GM21360 (cell line): ENCODE results near the gene MYL7.
"Not testable (repeated sequence)": the region's sequence is repeated elsewhere in the genome, so short reads cannot be mapped to it uniquely, and the experiment has no call there.

Experiments used
- ATAC-seq: cut with Tn5 transposase; IDR thresholded peaks from one replicate; pipeline ENCODE4 v1.9.1; 2021; ENCODE audit warnings: mild to moderate bottlenecking, moderate library complexity; ENCODE audit not compliant: unreplicated experiment

Gene MYL7

GRCh38 chr7:44172352-44172751, 31.2 kb upstream of the MYL7 start:
- no peak for ATAC-seq

- not testable (repeated sequence) for ATAC-seq
Observed at GRCh38 chr7:44171901-44172300, 30.8 kb upstream of the MYL7 start.

- ATAC-seq = no peak
Observed at GRCh38 chr7:44167920-44168319, 26.8 kb upstream of the MYL7 start.

GRCh38 chr7:44163591-44163990, 22.5 kb upstream of the MYL7 start:
- no peak for ATAC-seq

DNA sequence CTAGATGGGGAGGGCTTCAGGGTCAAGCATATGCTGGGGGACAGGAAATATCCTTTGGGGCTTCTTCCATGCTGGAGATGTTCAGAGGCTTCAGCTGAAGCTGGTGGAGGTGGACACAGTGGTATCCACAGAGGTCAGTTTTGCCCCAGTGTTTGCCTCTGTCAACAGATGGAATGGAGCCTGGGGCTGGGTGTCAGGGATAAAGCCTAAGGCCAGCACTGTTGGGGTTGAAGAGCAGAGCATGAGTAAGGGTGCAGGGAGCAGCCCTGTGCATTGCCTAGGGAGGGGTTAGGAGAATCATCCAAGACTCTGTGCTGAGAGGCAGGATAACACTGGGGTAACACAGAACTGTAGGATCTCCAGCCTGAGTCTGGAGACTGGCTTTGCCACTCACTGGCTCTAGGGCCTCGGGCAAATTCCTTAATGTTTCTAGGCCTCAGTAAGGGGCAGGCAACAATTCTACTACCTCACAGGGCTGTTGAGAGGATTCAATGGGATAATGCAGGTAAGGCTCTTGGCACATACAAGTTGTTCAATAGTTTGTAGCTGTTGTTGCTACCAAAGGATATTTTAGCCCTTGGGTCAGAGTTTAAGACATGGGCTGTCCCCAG, 21.8 kb upstream of the MYL7 start:
- no peak for ATAC-seq

GRCh38 chr7:44162179-44162578, 21.0 kb upstream of the MYL7 start:
- no peak for ATAC-seq

DNA sequence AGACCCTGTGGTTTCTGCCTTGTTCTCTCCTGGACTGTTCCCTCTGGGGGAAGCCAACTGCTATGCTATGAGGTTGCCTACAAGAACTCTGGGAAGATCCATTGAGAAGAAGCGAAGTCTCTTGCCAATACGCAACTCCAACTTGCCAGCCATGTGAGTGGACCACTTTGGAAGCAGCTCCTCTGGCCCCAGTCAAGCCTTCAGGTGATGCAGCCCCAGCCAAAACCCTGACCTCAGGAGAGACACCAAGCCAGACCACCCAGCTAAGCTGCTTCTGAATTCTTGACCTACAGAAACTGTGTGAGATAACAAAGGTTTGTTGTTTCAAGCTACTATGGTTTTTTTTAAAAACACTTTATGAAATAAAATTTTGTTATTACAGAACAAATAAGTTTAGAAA, 20.2 kb upstream of the MYL7 start:
- ATAC-seq = no peak

- no peak for ATAC-seq
Observed at GRCh38 chr7:44159824-44160630, 18.9 kb upstream of the MYL7 start.

DNA sequence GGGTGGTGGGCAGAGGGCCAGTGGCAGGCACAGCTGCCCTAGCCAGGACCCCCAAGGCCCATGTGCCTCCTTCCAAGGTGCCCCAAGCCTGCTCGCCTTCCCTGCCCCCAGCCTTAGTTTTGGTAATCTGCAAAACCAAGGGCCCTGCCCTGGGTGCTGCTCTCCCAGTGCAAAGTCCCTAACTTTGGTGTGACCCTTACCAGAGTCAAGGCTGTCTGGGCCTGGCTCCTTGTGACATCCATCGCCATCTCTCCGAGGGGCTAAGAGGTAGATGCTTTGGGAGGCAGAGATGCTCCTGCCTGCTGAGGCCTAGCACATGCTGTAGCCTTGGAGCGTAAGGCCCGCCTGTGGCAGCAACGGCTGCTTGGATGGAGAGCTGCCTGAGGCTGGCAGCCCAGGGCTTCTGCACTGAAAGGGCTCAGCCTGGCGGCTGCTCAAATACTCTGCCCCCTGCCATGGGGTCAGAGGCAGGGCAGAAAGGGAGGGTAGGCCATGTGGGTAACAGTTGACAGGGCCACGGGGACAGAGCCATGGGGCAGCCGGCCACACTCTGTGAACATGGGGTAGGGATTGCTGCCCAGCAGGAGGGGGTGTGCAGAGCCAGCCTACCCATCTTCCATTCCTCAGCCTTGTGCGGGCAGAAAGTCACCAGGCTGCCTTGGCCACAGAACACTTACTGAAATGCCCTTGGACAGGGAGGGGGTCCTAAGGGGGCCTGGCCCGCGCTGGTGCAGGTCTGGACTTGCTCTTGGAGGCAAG, 17.9 kb upstream of the MYL7 start:
- ATAC-seq = no peak

DNA sequence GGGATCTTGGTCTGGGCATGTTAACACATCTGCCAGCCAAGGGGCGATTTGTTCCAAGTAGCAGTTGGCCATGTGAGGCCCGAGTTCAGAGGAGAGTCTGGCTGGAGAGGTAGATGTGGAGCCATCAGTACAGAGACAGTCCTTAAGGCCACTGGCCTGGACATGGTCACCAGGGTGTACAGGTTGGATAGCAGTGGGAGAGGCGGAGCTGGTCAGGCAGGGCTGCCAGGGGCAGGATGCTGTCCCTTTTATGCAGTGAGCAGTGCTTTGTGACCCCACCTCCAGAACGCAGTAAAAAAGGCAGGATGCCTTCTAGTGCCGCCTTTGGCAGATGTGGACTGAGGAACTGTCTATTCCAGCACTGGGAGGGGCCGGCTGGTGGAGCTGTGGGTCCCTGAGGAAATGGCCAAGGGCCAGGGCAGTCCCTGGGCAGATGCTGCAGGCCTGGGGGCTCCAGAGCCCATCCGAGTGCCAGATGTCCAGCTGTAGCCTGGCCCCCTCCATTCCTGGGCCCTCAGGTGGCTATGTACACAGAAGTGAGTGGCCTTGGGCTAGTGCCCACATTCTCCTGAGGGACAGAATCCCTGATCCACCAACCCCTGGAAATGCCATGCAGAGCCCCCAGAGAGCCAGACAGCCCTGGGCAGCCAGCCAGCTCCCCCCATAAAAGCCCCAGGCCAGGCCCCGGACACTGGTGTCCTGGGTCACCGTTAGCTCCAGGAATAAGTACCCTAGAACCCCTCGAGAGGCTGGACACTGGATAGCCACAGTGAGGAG, 17.2 kb upstream of the MYL7 start:
- ATAC-seq = no peak

DNA sequence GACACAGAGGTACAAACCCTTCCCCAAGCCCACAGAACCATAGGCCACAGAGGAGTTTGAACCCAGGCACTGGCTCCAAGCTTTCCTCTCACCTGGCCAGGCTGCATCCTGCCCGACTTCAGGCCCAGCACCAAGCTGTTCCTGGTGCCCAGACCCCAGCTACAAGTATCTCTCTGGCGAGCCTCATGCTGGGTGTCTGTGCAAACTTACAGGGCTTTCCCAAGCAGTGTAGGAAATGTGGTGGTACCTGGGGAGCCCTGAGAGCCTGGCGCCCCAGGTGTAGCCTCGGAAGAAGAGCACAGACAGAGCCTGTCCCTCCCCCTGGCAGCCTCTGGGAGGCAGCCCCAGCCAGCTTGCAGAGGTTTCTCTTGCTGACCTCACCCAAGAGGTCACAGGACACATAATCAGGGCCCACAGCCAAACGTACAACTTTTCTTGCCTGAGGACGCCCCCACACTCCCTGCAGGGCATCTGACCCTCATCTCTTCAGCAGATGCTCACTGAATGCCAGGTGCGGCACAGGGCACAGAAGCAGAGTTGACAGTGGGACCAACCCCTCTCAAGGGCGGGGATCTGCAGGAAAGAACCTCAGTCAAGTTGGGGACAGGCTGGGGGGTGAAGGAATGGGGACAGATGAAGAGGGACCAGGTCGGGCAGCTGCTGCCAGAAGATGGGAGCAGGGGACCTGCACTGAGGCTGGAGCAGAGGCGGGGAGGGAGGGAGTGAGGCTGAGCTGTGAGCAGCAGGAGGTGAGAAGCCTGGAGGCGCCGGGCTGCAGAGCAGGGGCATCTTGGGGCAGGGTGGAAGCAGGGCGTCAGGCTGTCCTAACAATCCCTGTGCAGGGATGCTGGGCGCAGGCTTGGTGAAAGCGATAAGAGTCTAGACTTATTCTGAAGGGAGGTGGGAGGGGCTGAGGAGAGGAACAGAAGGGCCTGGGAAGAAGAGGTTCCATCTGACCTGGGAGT, 16.3 kb upstream of the MYL7 start:
- no peak for ATAC-seq

DNA sequence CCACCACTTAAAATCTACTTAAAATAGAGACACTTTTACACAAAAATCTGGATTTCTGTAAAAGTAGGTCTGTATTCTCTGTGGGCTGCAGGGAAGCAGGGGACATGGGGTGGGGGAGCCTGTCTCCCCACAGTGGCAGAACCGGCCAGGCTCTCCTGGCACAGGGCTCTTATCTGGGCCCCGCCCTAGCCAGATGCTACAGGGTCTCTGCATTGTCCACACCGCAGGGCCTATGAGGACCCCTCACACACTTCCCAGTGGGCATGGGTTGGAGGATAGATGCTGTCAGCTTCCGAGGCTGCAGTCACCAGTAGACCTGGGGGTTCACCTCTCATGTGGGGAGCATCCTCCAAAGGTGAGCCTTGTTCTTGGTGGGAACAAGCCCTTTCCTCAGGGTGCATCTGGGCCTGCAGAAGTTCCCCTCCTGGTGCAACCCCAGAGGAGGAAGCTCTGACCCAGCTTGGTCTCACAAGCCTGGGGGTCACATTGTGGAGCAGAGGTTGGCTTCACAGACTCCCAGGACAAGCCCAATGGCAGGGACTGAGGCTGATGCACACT, 15.4 kb upstream of the MYL7 start:
- ATAC-seq = no peak

GRCh38 chr7:44155191-44156185, 14.4 kb upstream of the MYL7 start:
- ATAC-seq = no peak

- no peak for ATAC-seq
Observed at GRCh38 chr7:44154703-44155102, 13.6 kb upstream of the MYL7 start.

GRCh38 chr7:44153948-44154335, 12.8 kb upstream of the MYL7 start:
- no peak for ATAC-seq

- ATAC-seq = no peak
Observed at GRCh38 chr7:44152971-44153947, 12.1 kb upstream of the MYL7 start.

DNA sequence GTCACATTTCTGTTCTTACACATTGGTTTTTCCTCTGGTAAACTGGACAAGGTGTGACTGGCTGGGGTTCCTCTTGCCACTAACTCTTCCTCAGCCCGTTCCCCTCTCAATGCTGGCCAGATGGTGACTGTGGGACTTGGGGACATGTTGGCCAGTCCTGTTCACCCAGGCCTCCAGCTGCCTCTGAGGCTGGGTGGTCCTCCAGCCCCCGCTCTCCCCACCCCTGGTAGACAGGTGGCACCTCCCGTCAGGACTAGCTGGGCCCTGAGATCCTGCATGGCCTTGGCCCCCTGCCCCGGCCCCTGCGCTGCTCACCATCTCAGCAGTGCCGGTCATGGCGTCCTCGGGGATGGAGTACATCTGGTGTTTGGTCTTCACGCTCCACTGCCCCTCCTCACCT, 10.8 kb upstream of the MYL7 start:
- ATAC-seq = no peak
